ENCODE results near the gene GPBAR1.

DNA sequence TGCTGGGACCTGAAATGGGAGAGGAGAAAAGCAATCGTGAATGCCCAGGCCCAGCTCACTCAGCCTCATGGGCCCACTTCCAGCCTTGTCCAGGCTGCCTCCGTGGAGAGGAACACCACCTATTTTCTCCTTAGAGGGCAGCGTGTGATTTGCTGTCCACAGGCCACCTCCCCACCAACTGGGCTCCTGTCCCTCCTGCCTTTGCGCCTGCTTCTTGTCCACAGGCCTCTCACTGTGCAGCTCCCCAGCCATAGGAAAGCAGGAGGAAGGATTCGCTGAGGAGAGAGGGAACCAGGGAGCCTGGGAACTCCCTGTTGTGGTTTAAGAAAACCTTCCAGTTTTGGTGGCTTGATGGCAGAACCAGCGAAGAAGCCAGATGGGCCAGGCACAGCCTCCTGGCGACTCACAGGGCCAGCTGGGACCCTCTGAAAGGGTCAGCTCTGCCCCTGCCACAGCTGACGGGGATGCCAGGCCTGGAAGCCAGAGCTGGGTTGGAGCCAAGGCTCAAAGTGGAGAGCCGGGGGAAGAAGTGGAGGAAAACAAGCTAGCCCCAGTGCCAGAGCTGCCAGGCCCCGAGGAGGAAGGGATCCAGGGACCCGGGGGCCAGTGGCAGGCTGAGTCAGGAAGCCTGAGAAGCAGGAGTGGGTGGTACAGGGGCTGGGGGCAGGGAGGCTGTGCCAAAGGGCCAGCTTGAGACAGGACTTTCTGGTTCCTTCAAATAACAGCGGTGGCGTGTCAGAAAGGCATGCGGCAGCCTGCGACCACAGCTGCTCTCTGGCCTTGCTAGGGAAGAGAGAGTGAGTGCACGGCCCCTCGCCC is 21.6 kb downstream of the GPBAR1 start:
- TF ChIP-seq, protein P1, sequence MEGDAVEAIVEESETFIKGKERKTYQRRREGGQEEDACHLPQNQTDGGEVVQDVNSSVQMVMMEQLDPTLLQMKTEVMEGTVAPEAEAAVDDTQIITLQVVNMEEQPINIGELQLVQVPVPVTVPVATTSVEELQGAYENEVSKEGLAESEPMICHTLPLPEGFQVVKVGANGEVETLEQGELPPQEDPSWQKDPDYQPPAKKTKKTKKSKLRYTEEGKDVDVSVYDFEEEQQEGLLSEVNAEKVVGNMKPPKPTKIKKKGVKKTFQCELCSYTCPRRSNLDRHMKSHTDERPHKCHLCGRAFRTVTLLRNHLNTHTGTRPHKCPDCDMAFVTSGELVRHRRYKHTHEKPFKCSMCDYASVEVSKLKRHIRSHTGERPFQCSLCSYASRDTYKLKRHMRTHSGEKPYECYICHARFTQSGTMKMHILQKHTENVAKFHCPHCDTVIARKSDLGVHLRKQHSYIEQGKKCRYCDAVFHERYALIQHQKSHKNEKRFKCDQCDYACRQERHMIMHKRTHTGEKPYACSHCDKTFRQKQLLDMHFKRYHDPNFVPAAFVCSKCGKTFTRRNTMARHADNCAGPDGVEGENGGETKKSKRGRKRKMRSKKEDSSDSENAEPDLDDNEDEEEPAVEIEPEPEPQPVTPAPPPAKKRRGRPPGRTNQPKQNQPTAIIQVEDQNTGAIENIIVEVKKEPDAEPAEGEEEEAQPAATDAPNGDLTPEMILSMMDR (conservative IDR thresholded peaks at IDR 0.05; ENCODE audit: low read depth, low read length) = no peak
- TF ChIP-seq EZH2 (IDR thresholded peaks at IDR 0.05; ENCODE audit: borderline replicate concordance, low read depth, low read length, poor library complexity, severe bottlenecking) = no peak

Measured in A673 (cell line).